ENCODE results near the gene USH1G. TPM values are rescaled to one million over a fixed set of nuclear protein-coding genes. Genes with fewer than 3 reads are reported as not detected.

The USH1G gene
- total RNA-seq, 2 experiments from 2014 or later = not detected

GRCh38 chr17:74935585-74936469 is 12.8 kb upstream of the USH1G start, which contains the start of gene OTOP3:
TSS of gene OTOP3 (plus strand) at chr17:74935898. CDS start at chr17:74935922, 24 bp downstream.
- Mint-ChIP-seq H3K27ac (no peak within 1 kb of the TSS), H3K4me3 (no peak within 1 kb of the TSS), H3K9me3 (no peaks in the 10 kb centered on the region), H3K4me1 (peaks cover 2% of the 10 kb centered on the region), H3K27me3 (peaks cover 67% of the 10 kb centered on the region), H3K36me3 (no peaks in the 10 kb centered on the region)
- POLR2A ChIA-PET = no interaction called here
- no peak for DNase-seq
- ATAC-seq (ENCODE audit: low read depth) = no peak

DNA sequence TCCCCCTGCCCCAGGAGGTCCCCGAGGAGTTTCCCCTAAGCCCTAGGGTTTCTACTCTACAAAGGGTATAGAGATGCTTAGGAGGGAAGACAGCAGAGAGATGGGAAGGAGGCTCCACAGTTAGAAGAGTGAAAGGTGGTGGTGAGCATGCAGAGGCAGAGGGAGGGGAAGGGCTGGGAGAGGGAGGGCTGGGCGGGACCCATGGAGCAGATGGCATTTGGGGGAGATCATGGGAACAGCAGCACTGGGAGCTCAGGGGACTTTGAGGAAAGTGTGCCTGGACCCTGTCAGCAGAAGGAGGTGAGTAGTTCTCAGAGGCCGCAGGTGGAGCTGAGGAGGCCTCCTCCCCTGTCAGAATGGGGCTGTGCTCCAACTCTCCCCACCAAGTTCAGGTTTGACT is 12.0 kb upstream of the USH1G start:
- peaks cover 2% of the 10 kb centered on the region for H3K4me1 Mint-ChIP-seq
- peaks cover 67% of the 10 kb centered on the region for H3K27me3 Mint-ChIP-seq
- ATAC-seq (ENCODE audit: low read depth) = no peak
- H3K27ac Mint-ChIP-seq = no peak overlapping the region
- POLR2A ChIA-PET = no interaction called here
- no peak for DNase-seq
- no peaks in the 10 kb centered on the region for H3K36me3 Mint-ChIP-seq
- no peak overlapping the region for H3K4me3 Mint-ChIP-seq
- H3K9me3 Mint-ChIP-seq = no peaks in the 10 kb centered on the region

DNA sequence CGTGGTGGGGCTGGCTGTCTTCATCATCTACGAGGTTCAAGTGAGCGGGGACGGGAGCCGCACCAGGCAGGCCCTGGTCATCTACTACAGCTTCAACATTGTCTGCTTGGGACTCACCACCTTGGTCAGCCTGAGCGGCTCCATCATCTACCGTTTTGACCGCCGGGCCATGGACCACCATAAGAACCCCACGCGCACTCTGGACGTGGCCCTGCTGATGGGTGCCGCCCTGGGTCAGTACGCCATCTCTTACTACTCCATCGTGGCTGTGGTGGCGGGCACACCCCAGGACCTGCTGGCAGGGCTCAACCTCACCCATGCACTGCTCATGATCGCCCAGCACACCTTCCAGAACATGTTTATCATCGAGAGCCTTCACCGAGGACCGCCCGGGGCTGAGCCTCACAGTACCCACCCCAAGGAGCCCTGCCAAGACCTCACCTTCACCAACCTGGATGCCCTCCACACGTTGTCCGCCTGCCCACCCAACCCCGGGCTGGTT is 7.5 kb upstream of the USH1G start:
- Mint-ChIP-seq H3K27me3 (peaks cover 57% of the 10 kb centered on the region), H3K36me3 (no peaks in the 10 kb centered on the region), H3K9me3 (no peaks in the 10 kb centered on the region), H3K27ac (no peak overlapping the region), H3K4me3 (no peak overlapping the region), H3K4me1 (no peaks in the 10 kb centered on the region)
- POLR2A ChIA-PET = no interaction called here
- ATAC-seq (ENCODE audit: low read depth) = no peak
- DNase-seq = no peak

GRCh38 chr17:74928786-74929185 is 5.7 kb upstream of the USH1G start:
- H3K4me3 Mint-ChIP-seq = no peak overlapping the region
- POLR2A ChIA-PET = no interaction called here
- H3K27me3 Mint-ChIP-seq = peaks cover 58% of the 10 kb centered on the region
- ATAC-seq (ENCODE audit: low read depth) (no peak), DNase-seq (no peak)
- no peak overlapping the region for H3K27ac Mint-ChIP-seq
- H3K4me1 Mint-ChIP-seq = peaks cover 3% of the 10 kb centered on the region
- no peaks in the 10 kb centered on the region for H3K9me3 Mint-ChIP-seq
- H3K36me3 Mint-ChIP-seq = no peaks in the 10 kb centered on the region

DNA sequence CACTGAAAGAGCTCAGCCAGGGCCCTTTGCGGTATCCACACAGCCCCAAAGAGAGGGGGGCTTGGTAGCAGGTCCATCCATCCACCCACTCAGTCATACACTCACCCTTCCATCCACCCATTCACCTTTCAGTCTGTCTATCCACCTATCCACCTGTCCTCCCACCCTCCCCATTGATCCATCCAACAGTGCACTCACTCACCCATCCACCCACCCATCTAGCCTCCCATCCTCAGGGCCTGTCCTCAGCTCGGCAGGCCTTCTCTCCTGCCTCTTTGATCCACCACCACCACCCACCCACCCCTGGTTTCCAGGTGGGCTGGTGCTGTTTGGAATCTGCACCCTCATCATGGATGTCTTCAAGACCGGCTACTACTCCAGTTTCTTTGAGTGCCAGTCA is 2.2 kb upstream of the USH1G start:
- Mint-ChIP-seq H3K27ac (no peak overlapping the region), H3K36me3 (no peaks in the 10 kb centered on the region), H3K4me3 (no peak overlapping the region), H3K27me3 (peaks cover 56% of the 10 kb centered on the region), H3K4me1 (peaks cover 4% of the 10 kb centered on the region), H3K9me3 (no peaks in the 10 kb centered on the region)
- POLR2A ChIA-PET = interaction anchor here (1.2 kb wide), 1 partner anchor 47 kb away, joined by 3 read pairs; the partner anchor contains the start of gene HID1
- DNase-seq = no peak
- ATAC-seq (ENCODE audit: low read depth) = no peak

DNA sequence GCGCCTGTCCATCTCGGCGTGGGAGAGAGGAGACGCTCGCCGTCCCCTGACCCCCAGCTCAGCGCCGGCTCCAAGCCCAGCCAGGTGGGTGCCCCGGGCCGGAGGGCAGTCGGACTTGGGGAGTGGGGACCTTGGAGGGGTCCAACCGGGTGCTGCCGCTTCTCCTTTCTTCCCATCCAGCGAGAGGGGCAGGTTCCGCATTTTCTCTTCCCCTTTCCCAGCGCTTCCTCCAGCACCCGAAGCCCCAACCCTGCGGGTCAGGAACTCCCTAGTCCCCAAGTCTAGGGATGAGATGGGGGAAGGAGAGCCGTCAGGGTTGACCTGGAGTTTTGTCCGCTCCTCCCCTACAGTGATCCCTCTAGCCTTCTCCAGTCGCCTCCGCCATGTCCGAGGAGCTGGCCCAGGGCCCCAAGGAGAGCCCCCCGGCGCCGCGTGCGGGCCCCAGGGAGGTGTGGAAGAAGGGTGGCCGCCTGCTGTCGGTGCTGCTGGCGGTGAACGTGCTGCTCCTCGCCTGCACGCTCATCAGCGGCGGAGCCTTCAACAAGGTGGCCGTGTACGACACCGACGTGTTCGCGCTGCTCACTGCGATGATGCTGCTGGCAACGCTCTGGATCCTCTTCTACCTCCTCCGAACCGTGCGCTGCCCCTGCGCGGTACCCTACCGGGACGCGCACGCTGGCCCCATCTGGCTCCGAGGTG is 1.3 kb upstream of the USH1G start, which contains the start of gene OTOP2:
Gene OTOP2 (plus strand): TSS at position 24 of the 699 bp plus-strand sequence. CDS start 360 bp downstream, at position 384.
- H3K4me1 Mint-ChIP-seq = peaks cover 4% of the 10 kb centered on the region
- ATAC-seq (ENCODE audit: low read depth) (no peak), DNase-seq (peak; percentile 43)
- POLR2A ChIA-PET = interaction anchor here (0.6 kb wide), 1 partner anchor 117 kb away, joined by 3 read pairs; no protein-coding TSS in a partner anchor
- H3K27ac Mint-ChIP-seq = no peak within 1 kb of the TSS
- H3K36me3 Mint-ChIP-seq = no peaks in the 10 kb centered on the region
- H3K4me3 Mint-ChIP-seq = no peak within 1 kb of the TSS
- no peaks in the 10 kb centered on the region for H3K9me3 Mint-ChIP-seq
- peaks cover 56% of the 10 kb centered on the region for H3K27me3 Mint-ChIP-seq

GRCh38 chr17:74923538-74924249 is 639 bp upstream of the USH1G start:
- ATAC-seq (ENCODE audit: low read depth) (peak; percentile 57), DNase-seq (peak; percentile 87)
- Mint-ChIP-seq H3K27me3 (peaks cover 61% of the 10 kb centered on the region), H3K4me1 (peaks cover 4% of the 10 kb centered on the region), H3K9me3 (no peaks in the 10 kb centered on the region), H3K36me3 (no peaks in the 10 kb centered on the region), H3K27ac (no peak overlapping the region), H3K4me3 (no peak overlapping the region)
- POLR2A ChIA-PET = interaction anchor here (0.6 kb wide), 1 partner anchor 118 kb away, joined by 3 read pairs; no protein-coding TSS in a partner anchor

DNA sequence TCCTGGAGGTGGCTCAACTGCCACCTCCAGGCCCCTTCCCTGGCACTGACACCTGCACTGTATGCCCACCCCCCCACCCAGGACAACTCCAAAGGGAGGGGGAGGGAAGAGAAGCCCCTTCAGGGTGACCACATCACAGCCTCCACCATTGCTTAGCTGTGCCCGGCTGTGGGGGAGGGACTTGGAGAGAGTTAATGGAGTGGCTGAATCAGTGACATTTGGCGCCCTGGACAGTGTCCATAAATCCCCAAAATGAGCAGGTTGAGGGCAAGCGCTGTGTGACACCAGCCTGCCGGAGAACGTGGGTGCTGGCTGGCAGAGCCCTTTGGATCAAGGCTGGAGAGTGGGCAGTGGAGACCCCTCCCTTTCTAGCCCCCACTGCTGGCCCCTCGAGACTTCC is 883 bp downstream of the USH1G start:
- no peaks in the 10 kb centered on the region for H3K9me3 Mint-ChIP-seq
- DNase-seq (no peak), ATAC-seq (ENCODE audit: low read depth) (no peak)
- H3K27me3 Mint-ChIP-seq = peaks cover 60% of the 10 kb centered on the region
- H3K36me3 Mint-ChIP-seq = no peaks in the 10 kb centered on the region
- no peak overlapping the region for H3K4me3 Mint-ChIP-seq
- POLR2A ChIA-PET = no interaction called here
- H3K27ac Mint-ChIP-seq = no peak overlapping the region
- H3K4me1 Mint-ChIP-seq = peaks cover 4% of the 10 kb centered on the region

DNA sequence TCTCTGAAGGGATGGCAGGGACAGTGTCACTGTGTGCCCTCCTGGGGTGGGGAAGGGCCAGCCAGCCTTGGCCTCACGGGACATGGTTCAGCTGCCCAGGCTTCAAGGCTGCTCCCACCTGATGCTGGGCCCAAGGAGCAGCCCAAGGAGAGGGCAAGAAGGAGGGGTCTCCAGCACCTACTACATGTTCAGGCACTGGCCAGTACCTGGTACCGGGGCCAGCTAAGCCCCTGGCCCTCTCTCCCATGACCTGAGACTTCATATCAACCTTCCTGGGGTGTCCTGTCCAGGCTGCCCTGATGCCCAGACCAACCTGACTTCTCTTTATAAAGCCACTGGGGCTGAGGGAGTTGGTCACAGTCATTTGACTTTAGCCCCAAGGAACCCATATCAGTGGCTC is 1.3 kb downstream of the USH1G start:
- ATAC-seq (ENCODE audit: low read depth) (no peak), DNase-seq (no peak)
- Mint-ChIP-seq H3K36me3 (no peaks in the 10 kb centered on the region), H3K4me1 (peaks cover 4% of the 10 kb centered on the region), H3K9me3 (no peaks in the 10 kb centered on the region), H3K4me3 (no peak overlapping the region), H3K27ac (no peak overlapping the region), H3K27me3 (peaks cover 58% of the 10 kb centered on the region)
- POLR2A ChIA-PET = no interaction called here

DNA sequence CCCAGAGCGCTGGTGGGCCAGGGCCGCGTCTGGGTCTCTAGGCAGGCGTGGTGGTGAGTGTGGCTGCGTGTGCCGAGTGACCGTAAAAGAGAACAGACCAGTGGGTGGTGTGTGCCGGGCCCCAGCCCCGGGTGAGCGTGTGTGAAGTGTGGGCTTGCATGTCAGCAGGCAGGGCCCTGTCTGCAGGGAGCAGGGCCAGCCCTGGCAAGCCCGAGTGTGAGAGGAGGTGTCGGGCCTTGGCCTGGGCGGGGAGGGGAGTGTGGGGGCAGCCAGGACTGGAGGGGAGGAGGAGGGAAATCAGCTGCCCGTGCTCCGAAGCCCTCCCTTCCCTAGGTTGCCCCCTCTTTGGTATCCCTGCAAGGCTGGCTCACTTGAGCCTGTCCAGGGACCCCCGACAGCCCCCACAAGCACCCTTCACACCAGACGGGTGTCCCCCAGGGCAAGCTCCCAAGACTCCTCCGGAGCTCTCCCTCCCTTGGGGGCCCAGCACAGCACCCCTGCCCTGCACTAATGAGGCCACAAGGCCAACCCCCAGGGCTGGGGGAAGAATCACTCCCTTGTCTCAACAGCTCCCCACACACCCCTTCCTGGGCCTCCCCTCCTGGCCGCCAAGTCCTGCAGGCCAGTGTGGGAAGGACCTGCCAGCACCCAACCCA is 1.9 kb downstream of the USH1G start:
- ATAC-seq (ENCODE audit: low read depth) = no peak
- no peak for DNase-seq
- Mint-ChIP-seq H3K27me3 (peaks cover 53% of the 10 kb centered on the region), H3K4me1 (peaks cover 4% of the 10 kb centered on the region), H3K36me3 (no peaks in the 10 kb centered on the region), H3K9me3 (no peaks in the 10 kb centered on the region), H3K27ac (no peak overlapping the region), H3K4me3 (no peak overlapping the region)
- POLR2A ChIA-PET = no interaction called here

DNA sequence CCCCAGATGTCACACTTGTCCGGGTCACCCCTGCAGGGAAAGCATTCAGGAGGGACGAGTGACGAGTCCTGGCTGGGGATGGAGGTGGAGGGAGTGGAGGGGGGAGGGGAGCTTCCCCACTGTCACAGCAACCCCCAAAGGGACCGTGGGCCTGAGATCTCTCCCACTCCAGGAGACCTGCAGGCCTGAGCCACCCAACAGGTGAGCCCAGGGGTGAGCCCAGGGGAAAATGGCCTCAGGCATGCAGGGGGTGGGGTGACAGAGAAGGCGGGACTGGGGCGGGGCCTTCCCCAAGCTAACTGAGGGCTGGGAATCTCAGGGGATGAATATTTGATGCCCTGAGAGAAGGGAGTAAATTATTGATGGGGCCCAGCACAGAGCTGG is 2.4 kb downstream of the USH1G start:
- DNase-seq = no peak
- Mint-ChIP-seq H3K4me1 (peaks cover 4% of the 10 kb centered on the region), H3K9me3 (no peaks in the 10 kb centered on the region), H3K27me3 (peaks cover 49% of the 10 kb centered on the region), H3K4me3 (no peak overlapping the region), H3K27ac (no peak overlapping the region), H3K36me3 (no peaks in the 10 kb centered on the region)
- POLR2A ChIA-PET = no interaction called here
- ATAC-seq (ENCODE audit: low read depth) = no peak

- POLR2A ChIA-PET = no interaction called here
- no peak overlapping the region for H3K4me3 Mint-ChIP-seq
- H3K27ac Mint-ChIP-seq = no peak overlapping the region
- no peak for ATAC-seq (ENCODE audit: low read depth)
- no peak for DNase-seq
- H3K36me3 Mint-ChIP-seq = no peaks in the 10 kb centered on the region
- peaks cover 4% of the 10 kb centered on the region for H3K4me1 Mint-ChIP-seq
- H3K27me3 Mint-ChIP-seq = peaks cover 46% of the 10 kb centered on the region
- no peaks in the 10 kb centered on the region for H3K9me3 Mint-ChIP-seq
Measured at GRCh38 chr17:74920306-74920620, 2.8 kb downstream of the USH1G start.
